HG03342 (cell line): ENCODE measurements around the gene YJEFN3.

Experiments used
- ATAC-seq: cut with Tn5 transposase; IDR thresholded peaks from one replicate; pipeline ENCODE4 v1.9.1; 2021; ENCODE audit warnings: mild to moderate bottlenecking, moderate library complexity; ENCODE audit not compliant: unreplicated experiment

YJEFN3 gene, protein sequence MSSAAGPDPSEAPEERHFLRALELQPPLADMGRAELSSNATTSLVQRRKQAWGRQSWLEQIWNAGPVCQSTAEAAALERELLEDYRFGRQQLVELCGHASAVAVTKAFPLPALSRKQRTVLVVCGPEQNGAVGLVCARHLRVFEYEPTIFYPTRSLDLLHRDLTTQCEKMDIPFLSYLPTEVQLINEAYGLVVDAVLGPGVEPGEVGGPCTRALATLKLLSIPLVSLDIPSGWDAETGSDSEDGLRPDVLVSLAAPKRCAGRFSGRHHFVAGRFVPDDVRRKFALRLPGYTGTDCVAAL

DNA sequence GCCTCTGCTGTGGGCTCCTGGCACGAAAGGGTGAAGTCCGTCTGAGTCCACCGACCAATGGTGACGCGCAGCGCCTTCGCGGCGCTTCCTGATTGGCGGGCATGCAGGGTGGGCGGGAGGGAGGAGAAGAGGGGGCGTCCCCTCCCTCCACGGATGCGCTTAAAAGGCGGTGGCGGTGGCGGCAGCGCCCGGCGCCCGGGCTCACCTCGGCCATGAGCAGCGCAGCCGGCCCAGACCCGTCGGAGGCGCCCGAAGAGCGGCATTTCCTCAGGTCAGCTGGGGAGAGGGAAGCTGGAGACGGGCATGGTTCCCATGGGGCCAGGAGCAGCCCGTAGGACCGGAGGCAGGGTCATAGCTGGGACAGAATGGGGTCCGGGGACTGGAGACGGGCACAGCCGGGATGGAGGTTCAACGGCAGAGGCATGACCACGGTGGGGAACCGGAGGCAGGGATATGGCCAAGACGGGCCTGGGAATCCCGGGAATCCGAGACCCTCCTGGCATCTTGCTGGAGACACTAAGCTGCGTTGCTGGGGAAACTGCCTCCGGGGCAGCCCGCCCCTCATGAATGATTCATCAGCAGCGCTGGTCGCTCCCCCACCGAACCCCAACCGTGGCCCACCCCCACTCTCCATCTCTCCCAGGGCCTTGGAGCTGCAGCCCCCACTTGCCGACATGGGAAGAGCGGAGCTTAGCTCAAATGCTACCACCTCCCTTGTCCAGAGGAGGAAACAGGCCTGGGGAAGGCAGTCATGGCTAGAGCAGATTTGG is at the start of gene YJEFN3:
YJEFN3 (plus strand) TSS at position 191 of the 770 bp plus-strand sequence; CDS start at position 213, 22 bp downstream.
- no peak for ATAC-seq

DNA sequence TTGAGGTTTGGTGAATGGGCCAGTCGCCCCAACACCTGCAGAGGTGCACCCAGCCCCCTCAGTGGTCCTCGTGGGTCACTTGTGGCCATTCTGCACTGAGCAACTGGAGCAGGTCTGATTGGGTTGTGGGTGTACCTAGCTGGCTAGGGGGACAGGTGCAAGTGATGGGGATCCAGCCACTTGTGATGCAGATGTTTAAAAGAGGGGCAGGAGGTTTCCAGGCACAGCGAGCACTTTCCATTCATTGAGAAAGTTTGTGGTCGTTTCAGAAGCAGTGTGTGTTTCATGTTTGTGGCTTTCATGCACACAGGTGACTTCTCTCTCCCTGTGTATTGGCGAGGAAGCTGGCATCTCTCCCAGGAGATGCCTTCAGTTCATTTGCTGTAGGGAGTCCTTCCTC is 48.0 kb upstream of the YJEFN3 start:
- ATAC-seq = no peak

DNA sequence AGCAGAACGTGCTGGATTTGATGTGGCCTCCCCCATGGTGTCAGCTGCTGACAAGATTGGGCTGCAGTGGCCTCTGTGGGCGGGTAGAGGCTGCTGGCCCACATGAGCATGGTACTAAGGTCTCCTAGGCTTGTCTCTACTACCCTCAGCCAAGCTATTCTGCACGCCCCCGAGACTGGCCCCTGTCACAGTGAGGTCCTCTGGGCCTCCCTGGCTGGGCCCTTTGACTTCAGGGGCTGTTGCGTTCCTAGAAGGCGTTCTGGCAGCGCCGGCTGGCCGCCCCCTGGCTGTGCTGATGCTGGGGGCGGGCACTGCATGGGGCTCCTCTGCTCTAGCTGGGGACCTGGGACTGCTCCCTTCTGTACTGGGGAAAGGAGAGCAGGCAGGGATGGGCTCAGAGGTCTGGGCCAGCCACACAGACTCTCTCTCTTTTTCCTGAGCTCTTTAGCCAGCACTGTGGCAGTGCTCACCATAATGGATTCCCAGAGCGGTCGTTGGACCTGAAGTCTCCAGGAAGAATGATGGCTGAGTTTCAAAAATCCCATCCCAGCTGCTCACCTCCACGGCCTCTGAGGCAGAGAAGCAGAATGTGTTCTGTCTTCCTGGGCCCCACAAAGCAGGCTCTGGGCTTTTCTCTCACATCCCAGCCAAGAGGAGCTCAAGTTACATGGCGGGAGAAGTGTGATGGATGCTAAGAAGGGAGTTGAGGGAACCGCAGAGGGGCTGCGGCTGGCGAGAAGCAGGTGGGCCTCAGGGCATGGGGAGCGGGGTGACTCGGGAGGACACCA is 45.7 kb upstream of the YJEFN3 start:
- no peak for ATAC-seq

DNA sequence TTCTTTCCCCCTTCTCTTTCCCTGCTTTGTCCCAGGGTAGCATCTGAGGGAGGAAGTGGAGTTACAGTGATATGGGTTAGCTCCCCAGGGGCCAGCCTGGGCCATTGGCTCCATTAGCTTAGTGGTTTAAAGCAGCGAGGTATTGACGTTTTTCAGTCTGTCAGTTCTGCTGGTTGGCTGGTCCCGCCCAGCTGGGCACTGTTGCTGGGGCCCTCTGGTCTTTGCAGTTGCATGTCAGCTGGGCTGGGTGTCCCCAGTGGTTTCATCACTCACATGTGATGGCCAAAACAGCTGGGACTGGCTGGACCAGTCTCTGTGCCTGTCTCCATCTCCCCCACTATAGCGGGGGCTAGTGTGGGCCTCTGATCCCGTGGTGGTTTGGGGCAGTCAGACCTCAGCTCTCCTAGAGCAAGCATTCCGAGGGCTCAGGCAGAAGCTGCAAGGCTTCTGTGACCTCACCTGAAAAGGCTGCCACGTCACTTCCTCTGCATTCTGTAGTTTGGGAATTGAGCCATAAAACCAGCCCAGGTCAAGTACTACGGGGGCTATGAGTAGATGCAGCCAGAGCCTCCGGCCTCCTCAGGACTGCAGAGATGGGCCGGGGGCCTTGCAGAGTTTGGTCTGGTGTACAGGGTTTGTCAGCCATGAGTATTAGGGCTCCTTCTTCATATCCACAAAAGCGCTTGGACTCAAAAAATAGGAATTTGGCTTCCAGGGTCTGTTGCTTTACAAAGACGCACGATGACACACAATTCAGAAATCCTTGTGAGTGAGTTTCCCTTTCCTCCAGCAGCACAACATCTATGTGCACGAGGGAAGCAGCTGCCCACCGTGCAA is 43.3 kb upstream of the YJEFN3 start:
- ATAC-seq = no peak

DNA sequence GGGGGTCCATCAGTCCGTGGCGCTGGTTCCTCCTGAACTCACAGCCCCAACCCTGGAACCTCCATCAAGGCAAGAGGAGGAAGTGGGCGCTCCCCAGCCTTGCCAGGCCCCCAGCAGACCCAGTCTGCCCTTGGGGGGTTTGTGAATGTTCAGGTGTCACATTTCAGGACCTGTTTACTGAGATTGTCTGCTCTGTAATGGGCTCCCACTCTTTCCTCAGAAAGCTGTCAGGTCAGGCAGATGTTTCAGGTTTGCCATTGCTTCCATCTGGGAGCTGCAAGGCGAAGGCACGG is 42.8 kb upstream of the YJEFN3 start:
- no peak for ATAC-seq

DNA sequence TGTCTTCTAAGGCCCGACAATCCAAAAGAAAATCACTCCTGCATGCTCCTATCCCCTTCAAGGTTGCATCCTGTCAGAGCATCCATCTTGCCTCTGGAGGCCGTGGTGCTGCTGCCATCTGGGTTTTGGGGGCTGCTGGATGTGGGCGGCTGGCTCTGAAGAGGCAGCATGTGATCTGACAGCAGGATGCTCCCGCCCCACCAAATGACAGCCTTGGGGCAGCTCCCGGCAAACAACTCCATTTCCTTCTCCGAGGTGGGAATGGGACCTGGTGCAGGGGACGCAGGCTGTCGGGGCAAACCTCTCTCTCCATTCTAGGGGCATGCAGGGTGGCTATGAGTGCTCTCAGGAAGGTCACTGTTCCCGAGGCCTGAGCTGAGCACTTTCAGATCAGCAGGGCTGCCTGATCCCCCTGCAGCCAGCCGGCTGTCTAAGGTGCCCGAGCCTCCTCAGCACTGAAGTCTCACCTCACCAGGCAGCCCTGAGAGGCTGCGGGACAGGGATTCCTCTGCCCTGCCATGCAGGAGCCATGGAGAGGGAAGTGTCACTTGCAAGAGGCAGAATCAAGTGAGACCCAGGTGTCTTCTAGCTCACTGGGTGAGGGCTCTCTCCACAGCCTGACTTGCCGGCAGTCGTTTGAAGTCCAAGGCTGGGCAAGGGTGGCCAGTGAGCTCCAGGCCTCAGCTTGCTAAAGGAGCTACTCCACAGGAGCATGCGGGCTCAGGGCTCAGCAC is 42.2 kb upstream of the YJEFN3 start:
- ATAC-seq = no peak

DNA sequence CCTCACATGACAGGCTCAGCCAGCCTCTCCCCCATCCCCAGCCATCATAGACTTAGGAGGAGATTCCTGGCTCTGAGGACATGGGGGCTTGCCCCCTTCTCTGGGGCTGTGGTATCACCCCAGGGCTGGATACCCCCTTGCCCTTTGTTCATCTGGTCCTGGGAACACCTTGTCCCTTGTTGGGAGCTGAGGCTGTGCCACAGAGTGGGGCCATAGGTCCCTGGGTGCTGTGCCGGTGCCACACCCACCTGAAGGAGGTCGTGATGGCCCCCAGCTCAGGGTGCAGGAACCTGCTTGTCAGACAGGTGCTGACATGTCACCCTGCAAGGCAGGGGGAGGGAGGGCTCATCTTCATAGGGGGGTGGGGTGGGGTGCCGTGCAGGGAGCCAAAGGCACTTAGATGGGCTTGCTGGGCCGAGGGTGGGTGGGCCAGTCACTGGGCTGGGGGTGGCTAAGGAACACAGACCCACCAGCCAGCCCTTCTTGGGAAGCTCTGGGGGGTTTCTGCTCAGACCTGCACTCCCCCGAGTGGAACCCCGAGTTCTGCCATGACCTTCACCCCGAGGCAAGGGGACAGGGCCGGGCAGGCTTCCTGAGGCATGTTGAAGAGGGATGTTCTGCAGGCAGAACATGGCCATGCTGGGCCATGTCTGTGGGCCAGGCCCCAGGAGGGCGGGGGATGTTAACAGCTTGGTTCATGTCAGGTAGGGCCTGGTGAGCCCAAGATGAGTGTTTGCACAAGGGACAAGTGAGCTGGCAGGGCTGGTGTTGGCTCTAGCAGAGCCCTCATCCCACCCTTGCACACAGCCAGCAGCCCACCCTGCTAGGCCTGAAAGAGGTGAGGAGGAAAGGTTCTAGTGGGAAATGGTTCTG is 41.4 kb upstream of the YJEFN3 start:
- ATAC-seq = no peak

DNA sequence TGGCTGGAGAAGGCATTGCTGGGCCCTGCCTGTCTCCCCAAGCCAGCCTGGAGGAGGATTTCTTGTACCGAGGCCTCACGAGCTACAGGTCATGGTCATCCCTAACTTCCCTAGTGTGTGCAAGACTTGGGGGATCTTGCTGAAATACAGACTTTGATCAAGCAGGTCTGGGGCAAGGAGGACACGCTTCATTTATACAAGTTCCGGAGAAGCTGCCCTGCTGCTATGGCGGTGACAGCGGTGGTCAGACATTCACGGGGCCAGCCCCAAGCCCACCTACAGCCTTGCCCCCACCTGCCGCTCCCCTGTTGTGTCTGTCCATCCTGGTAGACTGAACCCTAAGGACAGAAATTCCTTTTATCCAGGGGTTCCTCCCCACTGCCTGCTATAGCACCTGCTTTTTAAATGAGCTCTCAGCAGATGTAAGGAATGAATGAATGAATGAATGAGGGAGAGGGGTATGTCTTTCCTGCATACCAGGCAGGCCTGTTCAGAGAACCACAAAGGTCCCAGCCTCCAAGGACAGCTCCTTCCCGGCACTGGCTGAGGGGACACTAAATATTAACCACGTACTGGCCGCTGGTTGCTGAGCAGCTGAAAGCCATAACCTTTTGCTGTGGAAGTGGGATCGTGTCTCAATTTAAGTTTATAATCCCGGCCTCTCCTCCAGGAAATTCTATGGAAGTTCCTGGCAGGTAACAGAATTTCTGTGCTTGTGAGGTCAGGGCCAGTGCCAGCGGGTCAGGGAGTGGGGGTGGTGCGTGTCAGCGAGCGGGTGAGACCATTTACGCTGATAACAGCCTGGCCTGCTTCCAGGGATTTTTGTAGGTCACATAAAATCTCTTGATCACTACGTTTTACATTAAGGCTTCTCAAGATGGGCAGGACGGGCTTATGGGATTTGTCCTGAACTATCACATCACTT is 40.5 kb upstream of the YJEFN3 start:
- no peak for ATAC-seq

DNA sequence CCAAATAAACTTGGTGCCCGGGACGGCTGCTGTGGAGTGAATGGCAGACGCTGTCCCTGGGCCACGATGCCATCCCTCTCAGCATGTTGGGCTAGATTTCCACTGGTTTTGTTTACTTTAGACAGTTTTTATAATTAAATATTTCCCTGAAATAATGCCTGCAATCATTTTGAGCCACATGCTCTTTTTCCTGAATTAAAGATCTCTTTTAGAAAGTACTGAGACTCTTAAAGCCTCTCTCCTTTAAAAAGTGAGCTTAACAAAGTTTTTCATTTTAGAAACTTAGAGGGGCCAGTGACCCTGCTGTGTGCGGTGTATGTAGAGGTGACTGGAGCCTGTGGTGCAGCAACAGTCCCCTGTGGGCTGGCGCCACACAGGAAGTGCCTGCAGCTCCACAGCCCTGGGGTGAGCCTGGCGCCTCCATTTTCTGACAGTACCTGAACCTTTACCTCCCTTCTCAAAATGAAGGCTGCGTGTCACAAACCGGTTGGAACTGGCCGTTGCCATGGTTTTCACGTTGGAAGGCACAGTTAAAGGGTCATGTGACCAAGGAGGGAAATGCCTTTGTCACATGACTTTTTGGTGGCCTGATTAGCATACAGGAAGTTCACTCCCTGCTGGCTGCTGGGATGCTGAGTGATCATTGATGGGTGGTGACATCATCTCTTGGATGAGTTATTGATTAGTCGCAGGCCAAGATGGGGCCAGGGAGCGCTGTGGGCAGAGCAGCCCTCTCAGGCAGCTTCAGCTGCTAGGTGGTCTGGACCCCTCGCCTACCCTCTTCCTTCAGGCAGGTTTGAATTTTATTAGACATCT is 39.6 kb upstream of the YJEFN3 start:
- ATAC-seq = no peak

DNA sequence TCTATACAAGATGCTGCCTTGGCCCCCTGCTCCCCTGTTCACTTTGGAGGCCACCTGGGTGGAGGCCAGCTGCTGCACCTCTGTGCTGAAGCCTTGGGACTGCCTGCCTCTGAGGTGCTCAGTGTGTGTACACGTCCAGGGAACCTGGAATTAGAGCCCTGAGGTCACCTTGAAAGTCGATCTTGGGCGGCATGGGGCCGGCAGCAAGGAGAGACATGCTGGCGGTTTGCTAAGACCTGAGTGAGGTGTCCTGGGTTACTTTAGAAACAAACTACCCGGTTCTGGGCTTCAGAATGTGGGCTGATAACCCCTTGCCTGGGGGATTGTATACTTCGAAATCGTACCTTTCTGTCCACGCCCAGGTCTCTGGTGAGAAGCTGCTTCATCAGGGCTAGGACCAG is 38.9 kb upstream of the YJEFN3 start:
- ATAC-seq = no peak

DNA sequence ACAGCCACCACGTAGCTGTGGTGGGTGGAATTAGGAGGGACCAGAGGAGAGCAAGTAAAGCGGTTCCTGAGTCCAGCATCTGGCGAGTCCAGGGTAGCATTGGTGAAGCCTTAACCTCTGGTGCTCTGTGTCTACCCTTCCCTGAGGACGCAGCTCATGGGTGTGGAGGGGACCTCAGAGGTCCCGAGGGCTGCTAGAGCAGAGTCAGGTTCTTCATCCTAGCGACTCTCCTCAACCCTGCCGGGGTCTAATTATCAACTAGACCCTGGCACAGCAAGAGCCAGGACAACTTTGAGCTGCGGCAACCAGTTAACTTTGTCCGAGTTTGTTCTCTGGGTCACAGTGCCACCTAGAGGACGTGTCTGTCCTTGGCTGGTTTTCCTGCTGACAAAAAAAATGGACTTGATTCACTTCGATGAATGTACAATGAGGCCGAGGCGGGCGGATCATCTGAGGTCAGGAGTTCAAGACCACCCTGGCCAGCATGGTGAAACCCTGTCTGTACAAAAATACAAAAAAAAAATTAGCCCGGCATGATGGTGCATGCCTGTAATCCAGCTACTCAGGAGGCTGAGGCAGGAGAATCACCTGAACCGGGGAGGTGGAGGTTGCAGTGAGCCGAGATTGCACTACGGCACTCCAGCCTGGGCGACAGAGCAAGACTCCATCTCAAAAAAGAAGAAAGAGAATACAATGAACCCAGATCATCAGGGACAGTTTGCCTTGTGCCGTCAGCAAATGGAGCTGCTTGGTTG is 38.3 kb upstream of the YJEFN3 start:
- ATAC-seq = no peak

DNA sequence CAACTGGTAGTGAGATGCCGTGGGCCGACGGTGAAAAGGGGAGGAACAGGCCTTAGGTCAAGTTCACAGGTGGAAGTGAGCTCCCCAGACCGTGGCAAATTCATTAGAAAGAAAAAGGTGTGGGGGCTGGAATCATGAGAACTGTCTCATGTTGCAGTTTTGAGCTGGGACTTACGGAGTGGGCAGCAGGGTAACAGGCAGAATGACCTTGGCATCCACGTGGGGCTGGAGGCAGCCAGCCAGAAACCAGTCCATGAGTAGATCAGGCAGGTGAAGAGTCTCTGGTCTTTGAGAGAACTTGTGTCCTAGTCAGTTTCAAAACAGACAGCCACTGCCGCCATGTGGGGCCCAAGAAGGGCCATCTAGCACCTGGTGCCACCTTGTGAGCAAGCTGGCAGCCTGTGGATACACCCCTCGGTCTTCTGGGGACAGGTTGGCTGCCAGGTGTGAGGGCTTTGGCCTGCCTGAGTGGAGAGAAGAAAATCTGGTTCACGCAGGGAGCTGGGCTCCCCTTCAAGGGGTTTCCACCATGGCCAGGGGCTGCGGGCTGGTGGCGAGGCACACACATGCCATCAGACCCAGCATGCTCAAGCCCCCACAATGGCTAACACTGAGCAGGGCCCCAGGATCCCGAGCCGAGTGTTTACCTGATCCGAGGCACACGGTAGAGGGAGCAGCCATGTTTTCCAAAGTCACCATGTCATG is 37.2 kb upstream of the YJEFN3 start:
- ATAC-seq = no peak

DNA sequence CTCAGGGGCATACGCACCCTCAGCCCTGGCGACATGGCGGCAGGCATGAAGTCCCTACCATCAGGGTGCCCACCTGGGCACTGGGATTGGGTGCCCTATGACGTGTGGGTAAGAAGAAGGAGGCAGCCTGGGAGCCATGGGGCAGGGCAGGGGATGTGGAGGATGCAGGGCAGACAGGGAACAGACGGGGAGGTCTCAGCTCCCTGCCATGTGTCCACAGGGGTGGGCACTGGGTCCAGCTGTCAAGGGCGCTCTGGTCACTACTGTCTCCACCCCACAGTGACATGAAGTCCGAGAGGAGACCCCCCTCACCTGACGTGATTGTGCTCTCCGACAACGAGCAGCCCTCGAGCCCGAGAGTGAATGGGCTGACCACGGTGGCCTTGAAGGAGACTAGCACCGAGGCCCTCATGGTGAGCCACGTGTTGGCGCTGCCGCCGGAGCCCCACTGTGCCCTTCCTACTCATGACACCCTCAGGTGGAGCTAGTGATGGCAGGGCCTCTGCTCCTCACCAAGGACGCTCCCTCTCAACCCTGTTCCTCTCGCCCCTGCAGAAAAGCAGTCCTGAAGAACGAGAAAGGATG is 36.6 kb upstream of the YJEFN3 start:
- no peak for ATAC-seq

DNA sequence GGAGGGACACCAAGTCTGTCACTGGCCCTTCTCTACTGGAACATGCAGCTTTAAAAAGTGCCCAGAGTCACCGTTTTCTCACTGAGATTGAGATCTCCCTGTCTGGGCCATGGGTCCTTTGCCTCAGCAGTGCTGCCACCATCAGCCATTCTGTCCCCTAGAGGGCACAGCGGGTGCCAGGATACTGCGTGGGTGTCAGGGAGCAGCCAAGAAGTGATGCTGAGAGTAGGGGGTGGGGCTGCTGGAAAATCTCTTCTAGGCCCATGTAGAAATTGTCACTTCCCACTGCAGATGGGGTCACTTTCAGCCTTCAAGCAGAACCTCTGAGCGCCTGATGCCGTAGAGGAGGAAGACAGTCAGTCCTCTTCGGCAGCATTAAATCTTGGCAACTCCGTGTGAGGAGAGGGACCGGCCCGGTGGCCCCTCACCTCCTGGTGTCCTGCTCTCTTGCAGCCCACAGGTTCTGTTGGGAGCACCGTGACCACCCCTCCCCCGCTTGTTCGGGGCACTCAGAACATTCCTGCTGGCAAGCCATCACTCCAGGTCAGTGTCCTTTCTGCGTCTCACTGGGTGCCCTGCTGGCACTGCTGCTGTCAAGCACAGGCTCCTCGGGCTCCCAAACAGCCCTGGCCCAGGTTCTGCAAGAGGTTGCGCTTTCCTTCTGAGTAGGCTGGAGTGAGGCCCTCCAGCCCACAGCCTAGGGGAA is 34.7 kb upstream of the YJEFN3 start:
- no peak for ATAC-seq
